Pericardium fibroblast (primary cell): ENCODE results near the gene RPL39. TPM values are rescaled to one million over a fixed set of nuclear protein-coding genes. Genes with fewer than 3 reads are reported as not detected.

Experiments used
- total RNA-seq: library from RNA; depleted of rRNA; stranded (reverse); fragments of >200 nt; gene quantifications from 2 replicates; pipeline ENCODE4 v1.2.3, GENCODE V29; 2015

The RPL39 gene
- 7,732 and 11,798 TPM in 2 replicates for total RNA-seq

DNA sequence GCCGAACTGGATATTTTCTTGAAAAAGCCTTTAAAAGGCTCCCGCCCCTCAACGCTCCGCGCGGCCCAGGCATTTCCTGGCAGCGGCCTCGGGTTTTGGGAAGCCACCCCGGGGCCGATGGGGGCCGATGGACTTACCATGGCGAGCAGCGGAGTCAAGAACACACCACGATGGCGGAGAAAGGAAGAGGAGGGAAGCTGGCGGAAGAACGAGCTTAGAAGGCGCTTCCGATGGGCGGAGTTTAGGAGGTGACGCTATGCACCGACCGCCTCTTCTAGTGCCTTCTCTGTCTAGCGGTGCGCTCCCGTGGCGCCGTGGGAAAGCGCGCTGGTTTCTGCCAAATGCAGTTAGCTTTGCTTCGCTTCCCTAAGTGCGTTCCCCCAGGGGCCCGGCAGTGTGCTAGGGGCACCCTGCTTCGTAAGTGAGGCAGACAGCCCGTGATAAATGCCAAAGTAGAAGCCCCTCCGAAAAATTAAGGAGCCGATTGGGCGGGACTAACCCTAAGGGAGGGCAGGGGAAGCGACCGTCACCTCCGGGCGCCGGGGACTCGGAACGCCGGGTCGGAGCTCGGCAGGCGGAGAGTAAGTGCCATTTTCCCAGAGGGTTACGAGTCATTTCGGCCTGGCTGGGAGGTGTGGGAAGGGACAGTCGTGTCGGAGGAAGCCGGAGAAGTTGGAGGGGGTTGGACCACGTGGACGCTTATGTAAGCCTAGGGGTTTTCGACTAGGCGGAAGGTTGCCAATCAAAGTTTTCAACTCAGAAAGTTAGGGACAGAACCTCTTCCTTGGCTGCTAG lies at the start of gene RPL39:
RPL39 (minus strand) TSS at position 194 of the 795 bp plus-strand sequence; CDS start at position 140, 54 bp downstream.

GRCh38 chrX:119757979-119758730 lies 33.3 kb downstream of the RPL39 start, which contains the start of gene SOWAHD:
Gene SOWAHD (plus strand): TSS chrX:119758588. CDS start chrX:119758668, 80 bp downstream.

Other genes with a start within 250 kb of the RPL39 start
- 13.1 and 16.0 TPM in 2 replicates for gene STEEP1, start 226.2 kb downstream of the RPL39 start, total RNA-seq
- gene UBE2A, start 217.1 kb downstream of the RPL39 start, total RNA-seq, result 32.1 and 33.8 TPM in 2 replicates
- 3.6 and 5.0 TPM in 2 replicates for gene NKRF, start 185.2 kb downstream of the RPL39 start, total RNA-seq
- gene SEPTIN6, start 98.5 kb downstream of the RPL39 start, total RNA-seq, result 16.6 and 17.1 TPM in 2 replicates
- 0.70 TPM in 1 of 2 replicates, not detected in the other for gene SOWAHD, start 33.0 kb downstream of the RPL39 start, total RNA-seq
- 1.3 and 4.7 TPM in 2 replicates for gene UPF3B, start 61.3 kb upstream of the RPL39 start, total RNA-seq
- 12.8 and 15.3 TPM in 2 replicates for gene RNF113A, start 80.1 kb upstream of the RPL39 start, total RNA-seq
- 50.7 and 77.3 TPM in 2 replicates for gene NDUFA1, start 80.2 kb upstream of the RPL39 start, total RNA-seq
- not detected in 2 replicates for gene AKAP14, start 104.3 kb upstream of the RPL39 start, total RNA-seq
- 3.6 and 4.0 TPM in 2 replicates for gene NKAP, start 152.1 kb upstream of the RPL39 start, total RNA-seq